K562 (cell line): ENCODE results near the gene DNASE1L2. TPM values are rescaled to one million over a fixed set of nuclear protein-coding genes. Genes with fewer than 3 reads are reported as not detected.

Experiments
- ATAC-seq: fragments of 200-7000 bp; cut with Tn5 transposase; 3 replicates; pipeline ENCODE4 v1.9.1; 2020; ENCODE audit warnings: moderate library complexity
- BruUV-seq: library from RNA; stranded (reverse); fragments of 400-500 nt; replicated peaks from 2 replicates; lab custom pipeline; 2021; lab: Mats Ljungman, UMichigan
- CTCF ChIA-PET: fragments of 300-600 bp; formaldehyde crosslinking; extraction: SDS; loops from one replicate; lab custom pipeline; 2021; ENCODE audit warnings: low intra/inter-chr PET ratio; lab: Yijun Ruan, JAX
- POLR2A ChIA-PET: fragments of 300-600, 350-650 bp; sonication (Branson Sonifier 250); formaldehyde crosslinking; extraction: SDS; loops from one replicate; lab custom pipeline; 2021; ENCODE audit warnings: antibody characterized with exemption, inconsistent platforms; lab: Yijun Ruan, JAX
- DNase-seq, 4 experiments: peaks; one replicate each; pipeline versions ENCODE4 v3.0.0 to v3.0.0-alpha.2; 2011 to 2018; ENCODE audit warnings: low spot score in 3 of 4, mixed read lengths in 3 of 4; ENCODE audit errors: extremely low read depth in 1 of 4
- FAIRE-seq: peaks from 2 replicates; lab custom pipeline; 2011; peaks lifted over from hg19 to GRCh38; lab: Jason Lieb, UNC
- H2AFZ ChIP-seq: 2 replicates; pipeline ENCODE4 v1.6.0; 2011; ENCODE audit warnings: low read depth, low read length, control low read depth, inconsistent platforms
- H3K27ac ChIP-seq: fragments of 200-600 bp; 3 replicates; pipeline ENCODE4 v1.8.0; 2011; ENCODE audit warnings: low read depth, mild to moderate bottlenecking, control low read depth, inconsistent platforms, low read length, moderate library complexity, mixed read lengths; ENCODE audit errors: extremely low read depth
- H3K27me3 ChIP-seq, 2 experiments: fragments of 300-600 bp in 1 of 2; 2 replicates in 1 of 2; 3 replicates in 1 of 2; pipeline versions ENCODE4 v1.6.0 to v1.8.0; 2011; ENCODE audit warnings: inconsistent platforms in 2 of 2, low read length in 2 of 2, mild to moderate bottlenecking in 1 of 2, mixed read lengths in 1 of 2, moderate library complexity in 1 of 2; ENCODE audit not compliant: control insufficient read depth in 2 of 2, insufficient read depth in 2 of 2
- H3K36me3 ChIP-seq: fragments of 300-600 bp; 3 replicates; pipeline ENCODE4 v1.8.0; 2011; ENCODE audit warnings: mild to moderate bottlenecking, low read length, inconsistent platforms; ENCODE audit not compliant: control insufficient read depth, insufficient read depth
- H3K4me1 ChIP-seq, 2 experiments: fragments of 200-600 bp in 1 of 2; replicated peaks in 1 of 2; 2 replicates in 1 of 2; 3 replicates in 1 of 2; pipeline versions ENCODE4 v1.5.1 to v1.8.0; 2011; ENCODE audit warnings: inconsistent platforms in 2 of 2, low read length in 2 of 2, mild to moderate bottlenecking in 1 of 2, mixed read lengths in 1 of 2, moderate library complexity in 1 of 2; ENCODE audit not compliant: control insufficient read depth in 2 of 2, insufficient read depth in 2 of 2
- H3K4me2 ChIP-seq: 2 replicates; pipeline ENCODE4 v1.6.1; 2011; ENCODE audit warnings: low read length, control low read depth, inconsistent platforms, mixed read lengths; ENCODE audit not compliant: insufficient read depth
- H3K4me3 ChIP-seq: fragments of 200-600 bp; sonication (generic), shearing (Covaris generic); 2 replicates; pipeline ENCODE4 v1.5.1; 2016; ENCODE audit warnings: control low read depth, inconsistent platforms
- H3K79me2 ChIP-seq: fragments of 200-600 bp; 3 replicates; pipeline ENCODE4 v1.8.0; 2011; ENCODE audit warnings: low read length, inconsistent platforms; ENCODE audit not compliant: control insufficient read depth, insufficient read depth
- H3K9ac ChIP-seq, 2 experiments: 2 replicates each; pipeline versions ENCODE4 v1.6.0 to v1.6.1; 2011; ENCODE audit warnings: low read depth in 2 of 2, low read length in 2 of 2, control low read depth in 1 of 2, inconsistent platforms in 1 of 2, mild to moderate bottlenecking in 1 of 2, mixed read lengths in 1 of 2; ENCODE audit not compliant: insufficient read depth in 1 of 2
- H3K9me1 ChIP-seq: one replicate; pipeline ENCODE4 v1.6.0; 2011; ENCODE audit warnings: inconsistent platforms, mild to moderate bottlenecking, low read length, moderate library complexity; ENCODE audit not compliant: control insufficient read depth, insufficient read depth
- H3K9me3 ChIP-seq: replicated peaks from 2 replicates; pipeline ENCODE4 v1.5.1; 2011; ENCODE audit warnings: low read depth, low read length, inconsistent platforms; ENCODE audit not compliant: control insufficient read depth, insufficient read depth
- H4K20me1 ChIP-seq: replicated peaks from 2 replicates; pipeline ENCODE4 v1.6.1; 2011; ENCODE audit warnings: low read length, inconsistent platforms, mixed read lengths; ENCODE audit not compliant: control insufficient read depth, insufficient read depth
- CREBBP ChIP-seq: IDR thresholded peaks from one replicate; pipeline ENCODE4 v1.6.1; 2012; ENCODE audit warnings: low read depth, mild to moderate bottlenecking, control low read depth, inconsistent platforms, low read length
- EP400 ChIP-seq: fragments of 450-650 bp; IDR thresholded peaks from 2 replicates; pipeline ENCODE4 v1.6.1; 2017; ENCODE audit warnings: antibody characterized with exemption, mild to moderate bottlenecking, moderate library complexity
- KAT2B ChIP-seq: IDR thresholded peaks from one replicate; pipeline ENCODE4 v1.6.1; 2012; ENCODE audit warnings: low read depth, mild to moderate bottlenecking, control low read depth, inconsistent platforms, low read length, moderate library complexity
- NR2F6 ChIP-seq: fragments of 450-650 bp; formaldehyde crosslinking; IDR thresholded peaks from 2 replicates; pipeline ENCODE4 v1.4.0; 2020; ENCODE audit warnings: mild to moderate bottlenecking
- RB1 ChIP-seq: fragments of 450-650 bp; IDR thresholded peaks from 2 replicates; pipeline ENCODE4 v1.6.1; 2017; ENCODE audit warnings: low read depth, mild to moderate bottlenecking
- SRSF1 ChIP-seq: fragments of 200-400 bp; formaldehyde crosslinking; IDR thresholded peaks from 2 replicates; pipeline ENCODE4 v1.6.1; 2017; ENCODE audit warnings: mild to moderate bottlenecking, low read depth, low read length, moderate library complexity
- TAL1 ChIP-seq: fragments of 450-650 bp; IDR thresholded peaks from 2 replicates; pipeline ENCODE4 v1.6.1; 2016; ENCODE audit warnings: mild to moderate bottlenecking
- ZBTB8A ChIP-seq: fragments of 450-650 bp; IDR thresholded peaks from 2 replicates; pipeline ENCODE4 v1.6.1; 2018; ENCODE audit warnings: mild to moderate bottlenecking, moderate library complexity; ENCODE audit not compliant: partially characterized antibody
- ZKSCAN3 ChIP-seq: fragments of 250-450 bp; sonication (Bioruptor Pico); IDR thresholded peaks from 2 replicates; pipeline ENCODE4 v1.4.0; 2020
- ZNF146 ChIP-seq: IDR thresholded peaks from one replicate; pipeline ENCODE4 v1.6.1; 2018; ENCODE audit warnings: missing compliant biosample characterization; ENCODE audit not compliant: unreplicated experiment
- ZNF354B ChIP-seq: fragments of 250-450 bp; sonication (Bioruptor Pico); IDR thresholded peaks from 2 replicates; pipeline ENCODE4 v1.4.0; 2020
- ZNF407 ChIP-seq: fragments of 450-650 bp; IDR thresholded peaks from 2 replicates; pipeline ENCODE4 v1.6.1; 2016; ENCODE audit warnings: low read depth
- WGBS: fragments of 100-300 bp; shearing (Covaris generic); methylation state at CpG from one replicate; pipeline ENCODE4 v1.1.6; 2016; ENCODE audit warnings: low coverage, mixed read lengths; ENCODE audit not compliant: insufficient coverage; ENCODE audit errors: missing lambda C conversion rate; 5-methylcytosine and 5-hydroxymethylcytosine counted together
- in situ Hi-C: fragments of 300-500 bp; cut with MboI; formaldehyde crosslinking; loops from 4 replicates; pipeline ENCODE4 v1.15.0; 2018; ENCODE audit warnings: inconsistent platforms, mixed read lengths
- intact Hi-C: fragments of 100-400 bp; cut with micrococcal nuclease; formaldehyde crosslinking; loops from 2 replicates; pipeline ENCODE4 v1.14.2; 2022
- polyA plus RNA-seq, 8 experiments: library from polyadenylated mRNA; depleted of rRNA in 4 of 8; stranded (reverse) in 5 of 8; unstranded in 3 of 8; fragments of >200 nt; fragmentation: Nextera tagmentation in 2 of 8; fragmentation: Illumina TruSeq in 1 of 8; extraction: Ambion mirVana in 2 of 8; extraction: Trizol in 1 of 8; gene quantifications; 2 replicates each; pipeline versions ENCODE4 v1.2.1 to v1.2.3, GENCODE V29; 2011 to 2014; ENCODE audit warnings: inconsistent platforms in 1 of 8, missing spikeins in 1 of 8
- total RNA-seq, 7 experiments: library from RNA; depleted of rRNA in 6 of 7; stranded (reverse); fragments of >200 nt in 6 of 7; fragmentation: Illumina TruSeq in 2 of 7; extraction: Trizol in 2 of 7; gene quantifications; 2 replicates each; pipeline versions ENCODE4 v1.2.1 to v1.2.3, GENCODE V29; 2011 to 2021; ENCODE audit warnings: low replicate concordance in 1 of 7
- TF ChIP-seq, protein P1 (sequence below): fragments of 450-650 bp; IDR thresholded peaks from 2 replicates; pipeline ENCODE4 v1.6.1; 2016
- TF ChIP-seq, protein P2 (sequence below): sonication (generic); formaldehyde crosslinking; IDR thresholded peaks from 2 replicates; pipeline ENCODE4 v1.8.0; 2022; ENCODE audit warnings: missing genetic modification reagents, mild to moderate bottlenecking, moderate library complexity, borderline replicate concordance

Gene DNASE1L2
- total and polyA plus RNA-seq, 9 of the 15 experiments (the other 6 are each of a cell fraction or from before 2014, with no cell fraction given) = 0.08 to 2.7 (median 1.7) TPM; not detected in 1

- Histone ChIP-seq H3K9ac (peak overlapping the region in 1 of 2 experiments; percentile 56; a peak in 1 of 4 replicates), H4K20me1 (0 out of 2 replicates have a peak, but pooled peaks cover under 1% of the 10 kb centered on the region), H3K9me1 (no peaks in the 10 kb centered on the region), H3K4me3 (no peak overlapping the region), H3K4me2 (no peak overlapping the region), H2AFZ (no peak overlapping the region), H3K4me1 (peaks cover 5 to 46% of the 10 kb centered on the region in 2 experiments; a peak in 4 of 5 replicates), H3K79me2 (peaks cover 4% of the 10 kb centered on the region; the same call in 2 of the 3 replicates), H3K27ac (no peak overlapping the region), H3K36me3 (no peaks in the 10 kb centered on the region), H3K9me3 (no peaks in the 10 kb centered on the region), H3K27me3 (peaks cover 0 to 5% of the 10 kb centered on the region in 2 experiments; a peak in 2 of 5 replicates)
- ATAC-seq = no peak
- in situ Hi-C loops = no loop called here
- WGBS = 42% methylated on average over 14 of the region's 14 CpGs
- intact Hi-C loops = loop anchor here (5.0 kb wide), 2 partner anchors 53 to 298 kb away; partner anchors contain the start of gene ECI1
- BruUV-seq = no TSS peak
- POLR2A ChIA-PET = interaction anchor here (0.9 to 1.2 kb wide), 4 partner anchors 9 to 44 kb away, joined by 3 to 6 read pairs (median 4); partner anchors contain the start of gene TRAF7
- CTCF ChIA-PET = no interaction called here
- no peak for FAIRE-seq
- no peak for DNase-seq
- TF ChIP-seq ZNF354B (CRISPR knock-in tag) (no peak), ZBTB8A (no peak), EP400 (no peak), TAL1 (no peak), SRSF1 (no peak), ZNF407 (no peak), KAT2B (no peak), ZNF146 (CRISPR knock-in tag) (no peak), ZKSCAN3 (CRISPR knock-in tag) (no peak), RB1 (no peak), NR2F6 (CRISPR knock-in tag) (no peak), CREBBP (no peak)
- TF ChIP-seq, protein P1, sequence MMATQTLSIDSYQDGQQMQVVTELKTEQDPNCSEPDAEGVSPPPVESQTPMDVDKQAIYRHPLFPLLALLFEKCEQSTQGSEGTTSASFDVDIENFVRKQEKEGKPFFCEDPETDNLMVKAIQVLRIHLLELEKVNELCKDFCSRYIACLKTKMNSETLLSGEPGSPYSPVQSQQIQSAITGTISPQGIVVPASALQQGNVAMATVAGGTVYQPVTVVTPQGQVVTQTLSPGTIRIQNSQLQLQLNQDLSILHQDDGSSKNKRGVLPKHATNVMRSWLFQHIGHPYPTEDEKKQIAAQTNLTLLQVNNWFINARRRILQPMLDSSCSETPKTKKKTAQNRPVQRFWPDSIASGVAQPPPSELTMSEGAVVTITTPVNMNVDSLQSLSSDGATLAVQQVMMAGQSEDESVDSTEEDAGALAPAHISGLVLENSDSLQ = no peak
- TF ChIP-seq, protein P2, sequence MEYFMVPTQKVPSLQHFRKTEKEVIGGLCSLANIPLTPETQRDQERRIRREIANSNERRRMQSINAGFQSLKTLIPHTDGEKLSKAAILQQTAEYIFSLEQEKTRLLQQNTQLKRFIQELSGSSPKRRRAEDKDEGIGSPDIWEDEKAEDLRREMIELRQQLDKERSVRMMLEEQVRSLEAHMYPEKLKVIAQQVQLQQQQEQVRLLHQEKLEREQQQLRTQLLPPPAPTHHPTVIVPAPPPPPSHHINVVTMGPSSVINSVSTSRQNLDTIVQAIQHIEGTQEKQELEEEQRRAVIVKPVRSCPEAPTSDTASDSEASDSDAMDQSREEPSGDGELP (CRISPR knock-in tag) = no peak
Observed at GRCh38 chr16:2199621-2200139, 36.6 kb upstream of the DNASE1L2 start.
